K562 (cell line): Measurements from ENCODE around the gene CFAP157. TPM values are rescaled to one million over a fixed set of nuclear protein-coding genes. Genes with fewer than 3 reads are reported as not detected.
A peak's percentile ranks its signal among the peaks of the same experiment; 100 is the strongest.

ENCODE experiments used
- ESRRB ChIP-seq: fragments of 250-450 bp; sonication (Bioruptor Pico); IDR thresholded peaks from 2 replicates; pipeline ENCODE4 v1.5.0; 2020; ENCODE audit warnings: mild to moderate bottlenecking, moderate library complexity, borderline replicate concordance
- HMGN3 ChIP-seq: IDR thresholded peaks from 2 replicates; pipeline ENCODE4 v1.6.1; 2011; ENCODE audit warnings: borderline replicate concordance, low read depth, mild to moderate bottlenecking, mixed read lengths, low read length; ENCODE audit not compliant: insufficient read length; ENCODE audit errors: extremely low read depth
- KDM5B ChIP-seq: fragments of 200-600 bp; sonication (generic); IDR thresholded peaks from 2 replicates; pipeline ENCODE4 v1.6.1; 2012; ENCODE audit warnings: low read depth, mild to moderate bottlenecking, moderate library complexity, low read length, control low read depth, inconsistent platforms; ENCODE audit not compliant: insufficient replicate concordance
- MEIS2 ChIP-seq: fragments of 450-650 bp; IDR thresholded peaks from 2 replicates; pipeline ENCODE4 v1.6.1; 2014; ENCODE audit warnings: mild to moderate bottlenecking; ENCODE audit not compliant: partially characterized antibody
- NR2C1 ChIP-seq, 2 experiments: fragments of 450-650 bp; IDR thresholded peaks; 2 replicates each; pipeline ENCODE4 v1.6.1; 2017; ENCODE audit warnings: mild to moderate bottlenecking in 2 of 2, antibody characterized with exemption in 1 of 2, inconsistent platforms in 1 of 2, missing compliant biosample characterization in 1 of 2, missing genetic modification characterization in 1 of 2
- RBM15 ChIP-seq: fragments of 200-400 bp; formaldehyde crosslinking; IDR thresholded peaks from 2 replicates; pipeline ENCODE4 v1.6.1; 2018; ENCODE audit warnings: mild to moderate bottlenecking, low read length, moderate library complexity; ENCODE audit not compliant: insufficient read depth
- RBM17 ChIP-seq: fragments of 200-400 bp; formaldehyde crosslinking; IDR thresholded peaks from 2 replicates; pipeline ENCODE4 v1.6.1; 2017; ENCODE audit warnings: low read depth, mild to moderate bottlenecking, low read length, borderline replicate concordance
- RCOR1 ChIP-seq, 2 experiments: IDR thresholded peaks; 2 replicates each; pipeline ENCODE4 v1.6.1; 2012; ENCODE audit warnings: low read depth in 2 of 2, low read length in 2 of 2, borderline replicate concordance in 1 of 2, improper control_type of control experiment in 1 of 2
- RFX1 ChIP-seq: fragments of 450-650 bp; IDR thresholded peaks from 2 replicates; pipeline ENCODE4 v1.6.1; 2016; ENCODE audit warnings: mild to moderate bottlenecking, moderate library complexity
- polyA plus RNA-seq, 8 experiments: library from polyadenylated mRNA; depleted of rRNA in 4 of 8; stranded (reverse) in 5 of 8; unstranded in 3 of 8; fragments of >200 nt; fragmentation: Nextera tagmentation in 2 of 8; fragmentation: Illumina TruSeq in 1 of 8; extraction: Ambion mirVana in 2 of 8; extraction: Trizol in 1 of 8; gene quantifications; 2 replicates each; pipeline versions ENCODE4 v1.2.1 to v1.2.3, GENCODE V29; 2011 to 2014; ENCODE audit warnings: inconsistent platforms in 1 of 8, missing spikeins in 1 of 8
- total RNA-seq, 7 experiments: library from RNA; depleted of rRNA in 6 of 7; stranded (reverse); fragments of >200 nt in 6 of 7; fragmentation: Illumina TruSeq in 2 of 7; extraction: Trizol in 2 of 7; gene quantifications; 2 replicates each; pipeline versions ENCODE4 v1.2.1 to v1.2.3, GENCODE V29; 2011 to 2021; ENCODE audit warnings: low replicate concordance in 1 of 7
- TF ChIP-seq, protein P1 (sequence below), 2 experiments: fragments of 450-650 bp; IDR thresholded peaks; 2 replicates each; pipeline ENCODE4 v1.6.1; 2016; ENCODE audit warnings: mild to moderate bottlenecking in 2 of 2, borderline replicate concordance in 1 of 2, low read depth in 1 of 2, moderate library complexity in 1 of 2
- TF ChIP-seq, protein P2 (sequence below): sonication (generic); formaldehyde crosslinking; IDR thresholded peaks from 2 replicates; pipeline ENCODE4 v1.8.1; 2023; ENCODE audit warnings: mild to moderate bottlenecking, missing genetic modification reagents
- TF ChIP-seq, protein P3 (sequence below): sonication (generic); formaldehyde crosslinking; IDR thresholded peaks from 2 replicates; pipeline ENCODE4 v1.9.0; 2022; ENCODE audit warnings: mild to moderate bottlenecking, missing genetic modification reagents
- TF ChIP-seq, protein P4 (sequence below): fragments of 450-650 bp; formaldehyde crosslinking; IDR thresholded peaks from 2 replicates; pipeline ENCODE4 v1.4.0; 2020; ENCODE audit warnings: mild to moderate bottlenecking, moderate library complexity

CFAP157 gene
- total and polyA plus RNA-seq, 9 of the 15 experiments (the other 6 are each of a cell fraction or from before 2014, with no cell fraction given): 0.03 TPM; not detected in 8

DNA sequence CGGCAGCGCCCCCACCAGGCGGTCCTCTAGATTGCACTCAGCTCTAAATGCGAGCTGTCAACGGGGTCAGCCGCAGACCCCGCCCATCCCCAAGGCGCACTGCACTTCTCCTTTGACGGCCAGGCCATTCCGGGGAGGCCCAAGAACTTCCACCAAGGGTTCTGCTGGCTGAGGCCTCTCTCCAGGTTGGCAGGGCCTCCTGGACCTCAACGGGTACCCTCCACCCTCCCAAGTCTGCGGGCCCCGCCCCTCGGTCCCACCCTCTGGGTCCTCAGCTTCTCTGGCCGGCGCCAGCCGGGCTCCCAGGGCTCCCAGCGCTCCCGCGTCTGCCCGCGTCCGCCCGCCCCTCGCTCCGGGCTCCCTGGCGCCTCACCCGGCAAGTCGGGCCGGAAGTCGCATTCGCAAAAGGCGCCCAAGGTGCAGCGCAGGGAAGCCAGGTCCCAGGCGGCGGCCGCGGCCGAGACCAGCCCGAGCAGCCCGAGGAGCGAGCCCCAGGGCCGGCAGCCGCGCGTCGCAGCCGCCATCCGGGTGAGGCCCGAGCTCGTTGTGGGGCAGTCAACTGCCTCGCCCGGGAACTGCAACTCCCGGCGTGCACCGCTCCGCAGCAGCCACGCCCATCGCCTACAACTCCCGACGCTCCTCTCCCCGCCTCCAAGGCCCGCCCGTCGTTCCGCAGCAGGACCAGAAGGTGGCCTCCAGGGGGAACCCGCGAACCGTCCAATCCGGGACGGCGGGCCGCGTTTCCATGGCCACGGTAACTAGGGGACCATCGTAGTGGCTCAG, 28.1 kb downstream of the CFAP157 start, which contains the start of gene TOR2A (continued):
- TF ChIP-seq, protein P1, sequence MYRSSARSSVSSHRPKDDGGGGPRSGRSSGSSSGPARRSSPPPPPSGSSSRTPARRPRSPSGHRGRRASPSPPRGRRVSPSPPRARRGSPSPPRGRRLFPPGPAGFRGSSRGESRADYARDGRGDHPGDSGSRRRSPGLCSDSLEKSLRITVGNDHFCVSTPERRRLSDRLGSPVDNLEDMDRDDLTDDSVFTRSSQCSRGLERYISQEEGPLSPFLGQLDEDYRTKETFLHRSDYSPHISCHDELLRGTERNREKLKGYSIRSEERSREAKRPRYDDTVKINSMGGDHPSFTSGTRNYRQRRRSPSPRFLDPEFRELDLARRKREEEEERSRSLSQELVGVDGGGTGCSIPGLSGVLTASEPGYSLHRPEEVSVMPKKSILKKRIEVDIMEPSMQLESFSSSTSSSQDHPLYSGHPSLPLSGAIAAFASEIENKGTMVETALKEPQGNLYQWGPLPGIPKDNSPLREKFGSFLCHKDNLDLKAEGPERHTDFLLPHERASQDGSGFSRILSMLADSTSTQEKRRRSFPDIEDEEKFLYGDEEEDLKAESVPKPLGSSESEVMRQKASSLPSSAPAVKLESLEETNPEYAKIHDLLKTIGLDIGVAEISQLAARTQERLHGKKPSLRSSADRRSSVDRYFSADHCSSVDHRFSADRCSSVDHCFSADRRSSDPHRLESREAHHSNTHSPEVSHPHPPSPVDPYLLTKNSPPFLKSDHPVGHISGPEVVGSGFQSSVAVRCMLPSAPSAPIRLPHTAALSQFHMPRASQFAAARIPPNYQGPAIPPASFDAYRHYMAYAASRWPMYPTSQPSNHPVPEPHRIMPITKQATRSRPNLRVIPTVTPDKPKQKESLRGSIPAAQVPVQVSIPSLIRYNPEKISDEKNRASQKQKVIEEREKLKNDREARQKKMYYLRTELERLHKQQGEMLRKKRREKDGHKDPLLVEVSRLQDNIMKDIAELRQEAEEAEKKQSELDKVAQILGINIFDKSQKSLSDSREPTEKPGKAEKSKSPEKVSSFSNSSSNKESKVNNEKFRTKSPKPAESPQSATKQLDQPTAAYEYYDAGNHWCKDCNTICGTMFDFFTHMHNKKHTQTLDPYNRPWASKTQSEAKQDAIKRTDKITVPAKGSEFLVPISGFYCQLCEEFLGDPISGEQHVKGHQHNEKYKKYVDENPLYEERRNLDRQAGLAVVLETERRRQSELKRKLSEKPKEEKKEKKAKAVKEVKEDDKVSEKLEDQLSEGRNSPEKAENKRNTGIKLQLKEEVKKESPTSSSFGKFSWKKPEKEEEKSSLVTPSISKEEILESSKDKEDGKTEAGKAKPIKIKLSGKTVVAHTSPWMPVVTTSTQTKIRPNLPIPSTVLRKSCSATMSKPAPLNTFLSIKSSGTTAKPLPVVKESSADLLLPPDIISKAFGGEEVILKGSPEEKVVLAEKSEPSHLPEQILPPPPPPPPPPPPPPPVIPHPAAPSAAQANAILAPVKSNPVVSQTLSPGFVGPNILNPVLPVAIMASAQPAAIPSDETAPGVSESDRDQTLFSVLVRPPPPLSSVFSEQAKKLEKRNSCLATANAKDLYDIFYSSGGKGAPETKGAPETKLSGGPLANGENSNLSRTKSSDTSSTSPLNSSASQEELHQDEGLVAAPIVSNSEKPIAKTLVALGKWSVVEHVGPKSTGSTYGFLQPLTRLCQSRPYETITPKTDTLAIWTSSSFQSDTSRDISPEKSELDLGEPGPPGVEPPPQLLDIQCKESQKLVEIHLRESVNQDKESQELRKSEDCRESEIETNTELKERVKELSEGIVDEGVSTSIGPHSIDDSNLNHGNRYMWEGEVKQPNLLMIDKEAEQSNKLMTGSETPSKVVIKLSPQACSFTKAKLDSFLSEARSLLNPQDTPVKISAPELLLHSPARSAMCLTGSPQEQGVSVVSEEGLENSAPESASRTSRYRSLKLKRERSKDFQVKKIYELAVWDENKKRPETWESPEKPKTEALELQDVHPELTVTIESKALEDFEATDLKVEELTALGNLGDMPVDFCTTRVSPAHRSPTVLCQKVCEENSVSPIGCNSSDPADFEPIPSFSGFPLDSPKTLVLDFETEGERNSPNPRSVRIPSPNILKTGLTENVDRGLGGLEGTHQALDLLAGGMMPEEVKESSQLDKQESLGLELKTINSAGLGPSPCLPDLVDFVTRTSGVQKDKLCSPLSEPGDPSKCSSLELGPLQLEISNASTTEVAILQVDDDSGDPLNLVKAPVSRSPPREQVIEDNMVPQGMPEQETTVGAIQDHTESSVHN (IDR thresholded peaks at IDR 0.05; ENCODE audit: borderline replicate concordance in 1 of 2, low read depth in 1 of 2): no peak
- TF ChIP-seq, protein P2, sequence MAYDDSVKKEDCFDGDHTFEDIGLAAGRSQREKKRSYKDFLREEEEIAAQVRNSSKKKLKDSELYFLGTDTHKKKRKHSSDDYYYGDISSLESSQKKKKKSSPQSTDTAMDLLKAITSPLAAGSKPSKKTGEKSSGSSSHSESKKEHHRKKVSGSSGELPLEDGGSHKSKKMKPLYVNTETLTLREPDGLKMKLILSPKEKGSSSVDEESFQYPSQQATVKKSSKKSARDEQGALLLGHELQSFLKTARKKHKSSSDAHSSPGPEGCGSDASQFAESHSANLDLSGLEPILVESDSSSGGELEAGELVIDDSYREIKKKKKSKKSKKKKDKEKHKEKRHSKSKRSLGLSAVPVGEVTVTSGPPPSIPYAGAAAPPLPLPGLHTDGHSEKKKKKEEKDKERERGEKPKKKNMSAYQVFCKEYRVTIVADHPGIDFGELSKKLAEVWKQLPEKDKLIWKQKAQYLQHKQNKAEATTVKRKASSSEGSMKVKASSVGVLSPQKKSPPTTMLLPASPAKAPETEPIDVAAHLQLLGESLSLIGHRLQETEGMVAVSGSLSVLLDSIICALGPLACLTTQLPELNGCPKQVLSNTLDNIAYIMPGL (CRISPR knock-in tag): peak; percentile 50; the same call in 1 of the 2 replicates
- TF ChIP-seq RBM15 (no peak), MEIS2 (peak; percentile 80), NR2C1 (IDR thresholded peaks at IDR 0.05) (no peak), NR2C1 (tag; IDR thresholded peaks at IDR 0.05) (peak; percentile 46; the same call in 1 of the 2 replicates), RBM17 (no peak), KDM5B (peak; percentile 92), RCOR1 (IDR thresholded peaks at IDR 0.05; ENCODE audit: borderline replicate concordance in 1 of 2, low read depth in 2 of 2, low read length in 2 of 2) (peak in 1 of 2 experiments; percentile 76; a peak in 2 of 4 replicates), HMGN3 (peak; percentile 47), RFX1 (peak; percentile 99), ESRRB (CRISPR knock-in tag) (no peak)
- TF ChIP-seq, protein P3, sequence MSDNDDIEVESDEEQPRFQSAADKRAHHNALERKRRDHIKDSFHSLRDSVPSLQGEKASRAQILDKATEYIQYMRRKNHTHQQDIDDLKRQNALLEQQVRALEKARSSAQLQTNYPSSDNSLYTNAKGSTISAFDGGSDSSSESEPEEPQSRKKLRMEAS (CRISPR knock-in tag): 0 out of 2 replicates have a peak, but pooled peaks have one; percentile 93
- TF ChIP-seq, protein P4, sequence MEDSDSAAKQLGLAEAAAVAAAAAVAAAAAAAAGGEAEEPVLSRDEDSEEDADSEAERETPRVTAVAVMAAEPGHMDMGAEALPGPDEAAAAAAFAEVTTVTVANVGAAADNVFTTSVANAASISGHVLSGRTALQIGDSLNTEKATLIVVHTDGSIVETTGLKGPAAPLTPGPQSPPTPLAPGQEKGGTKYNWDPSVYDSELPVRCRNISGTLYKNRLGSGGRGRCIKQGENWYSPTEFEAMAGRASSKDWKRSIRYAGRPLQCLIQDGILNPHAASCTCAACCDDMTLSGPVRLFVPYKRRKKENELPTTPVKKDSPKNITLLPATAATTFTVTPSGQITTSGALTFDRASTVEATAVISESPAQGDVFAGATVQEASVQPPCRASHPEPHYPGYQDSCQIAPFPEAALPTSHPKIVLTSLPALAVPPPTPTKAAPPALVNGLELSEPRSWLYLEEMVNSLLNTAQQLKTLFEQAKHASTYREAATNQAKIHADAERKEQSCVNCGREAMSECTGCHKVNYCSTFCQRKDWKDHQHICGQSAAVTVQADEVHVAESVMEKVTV (CRISPR knock-in tag): peak; percentile 98
